Stimulated activated CD8-positive, alpha-beta memory T cell treated with anti-CD3 and anti-CD28 coated beads, Interleukin-4, amount 100 ng/mL, for 48 hours (primary cell): ENCODE data around the gene SOBP.

Source experiments
- DNase-seq: peaks from one replicate; pipeline ENCODE4 v3.0.0-alpha.2; 2020

SOBP gene

DNA sequence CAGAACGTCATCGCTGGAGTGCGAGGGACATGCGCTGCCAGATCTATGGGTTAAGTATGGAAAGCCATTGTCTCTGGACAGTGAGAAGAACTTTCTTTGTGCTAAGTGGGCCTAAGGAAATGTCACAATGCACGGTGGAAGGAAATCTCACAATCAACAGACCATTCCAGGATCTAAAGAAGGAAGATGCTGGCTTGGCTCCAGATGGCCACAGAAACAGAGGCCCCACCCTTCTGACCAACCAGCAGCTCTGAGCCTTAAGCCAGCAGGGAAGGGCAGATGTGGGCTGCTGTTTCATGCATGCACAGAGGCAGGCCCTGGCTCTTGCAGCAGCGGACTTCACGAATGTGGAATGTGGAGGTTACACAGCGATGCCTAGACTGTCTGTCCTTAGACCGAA lies 156.3 kb downstream of the SOBP start:
- DNase-seq, result no peak

DNA sequence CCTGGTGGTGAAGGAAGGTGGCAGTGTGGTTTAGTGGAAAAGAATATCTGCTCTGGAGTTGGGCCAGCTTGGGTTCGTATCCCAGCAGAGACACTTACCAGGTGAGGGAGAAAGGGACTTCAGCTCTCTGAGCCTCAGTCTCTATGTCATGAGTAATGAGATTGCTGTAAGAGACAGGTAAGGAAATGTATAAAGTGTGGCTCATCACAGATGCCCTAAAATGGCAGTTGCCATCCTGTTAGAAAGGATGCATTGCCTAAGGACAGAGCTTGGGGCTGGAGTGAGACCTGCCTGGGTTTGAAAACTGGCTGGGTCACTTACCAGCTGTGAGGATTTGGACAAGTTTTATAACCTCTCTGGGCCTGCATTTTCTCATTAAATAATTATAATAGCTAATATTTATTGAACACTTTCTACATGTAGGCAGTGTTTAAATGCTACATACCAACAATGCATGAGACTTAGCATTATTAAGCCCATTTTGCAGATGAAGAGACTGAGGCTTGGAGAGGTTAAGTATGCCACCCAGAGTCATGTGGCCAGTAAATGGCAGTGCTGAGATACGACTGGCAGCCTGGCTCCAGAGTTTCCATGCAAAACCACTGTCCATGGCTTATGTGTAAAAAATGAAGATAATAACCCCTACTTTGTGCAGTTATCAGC lies 157.0 kb downstream of the SOBP start:
- DNase-seq, result no peak

DNA sequence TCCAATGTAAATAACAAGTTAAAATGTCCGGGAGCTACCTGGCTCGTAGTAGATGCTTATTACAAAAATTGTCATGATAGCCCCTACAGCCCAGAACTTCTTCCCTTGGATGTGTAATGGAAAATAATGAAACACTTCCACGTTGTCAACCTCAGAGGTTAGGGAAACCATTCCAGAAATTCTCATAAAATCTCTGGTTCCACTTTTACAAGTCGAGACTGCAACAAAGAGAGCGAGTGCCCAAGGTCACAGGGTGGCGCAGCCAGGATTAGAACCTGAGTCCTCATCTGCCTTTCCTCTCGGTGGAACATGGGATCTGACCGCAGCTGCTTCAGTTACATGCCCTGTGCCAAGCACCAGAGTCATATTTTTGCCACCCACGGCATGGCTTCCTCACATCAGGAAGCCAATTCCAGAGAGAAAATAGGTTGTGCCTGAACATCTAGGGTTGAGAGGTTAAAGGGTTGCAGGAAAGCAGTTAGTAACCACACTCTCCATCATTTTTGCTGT lies 157.6 kb downstream of the SOBP start:
- DNase-seq, result no peak

DNA sequence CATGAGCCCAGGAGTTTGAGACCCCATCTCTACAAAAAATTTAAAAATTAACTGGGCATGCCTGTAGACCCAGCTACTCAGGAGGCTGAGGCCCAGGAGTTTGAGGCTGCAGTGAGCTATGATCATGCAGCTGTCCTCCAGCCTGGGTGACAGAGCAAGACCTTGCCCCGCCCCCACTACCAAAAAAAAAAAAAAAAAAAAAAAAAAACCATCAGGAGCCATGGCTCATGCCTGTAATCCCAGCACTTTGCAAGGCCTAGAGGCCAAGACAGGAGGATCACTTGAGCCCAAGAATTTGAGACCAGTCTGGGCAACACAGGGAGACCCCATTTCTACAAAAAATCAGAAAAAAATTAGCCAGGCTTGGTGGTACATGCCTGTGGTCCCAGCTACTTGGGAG lies 159.1 kb downstream of the SOBP start:
- no peak for DNase-seq

GRCh38 chr6:107652526-107653182 lies 162.7 kb downstream of the SOBP start:
- no peak for DNase-seq

- DNase-seq, result no peak
These were observed 163.3 kb downstream of the SOBP start for GRCh38 chr6:107653183-107653580.

- no peak for DNase-seq
These were observed 164.0 kb downstream of the SOBP start for GRCh38 chr6:107653861-107654394.

DNA sequence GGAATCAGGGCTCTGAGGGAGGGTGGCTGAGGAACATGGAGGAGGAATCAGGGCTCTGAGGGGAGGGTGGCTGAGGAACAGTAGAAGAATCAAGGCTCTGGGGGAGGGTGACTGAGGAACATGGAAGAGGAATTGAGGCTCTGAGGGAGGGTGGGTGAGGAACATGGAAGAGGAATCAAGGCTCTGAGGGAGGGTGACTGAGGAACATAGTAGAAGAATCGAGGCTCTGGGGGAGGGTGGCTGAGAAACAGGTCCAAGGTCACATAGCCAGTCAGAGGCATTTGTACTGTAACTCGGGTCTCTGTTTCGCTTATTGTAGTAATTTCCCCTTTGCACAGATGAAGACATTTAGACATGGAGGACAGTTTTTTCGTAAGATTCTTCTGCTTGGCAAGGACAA lies 164.8 kb downstream of the SOBP start:
- no peak for DNase-seq

- no peak for DNase-seq
These were observed 165.3 kb downstream of the SOBP start for GRCh38 chr6:107655245-107655644.

DNA sequence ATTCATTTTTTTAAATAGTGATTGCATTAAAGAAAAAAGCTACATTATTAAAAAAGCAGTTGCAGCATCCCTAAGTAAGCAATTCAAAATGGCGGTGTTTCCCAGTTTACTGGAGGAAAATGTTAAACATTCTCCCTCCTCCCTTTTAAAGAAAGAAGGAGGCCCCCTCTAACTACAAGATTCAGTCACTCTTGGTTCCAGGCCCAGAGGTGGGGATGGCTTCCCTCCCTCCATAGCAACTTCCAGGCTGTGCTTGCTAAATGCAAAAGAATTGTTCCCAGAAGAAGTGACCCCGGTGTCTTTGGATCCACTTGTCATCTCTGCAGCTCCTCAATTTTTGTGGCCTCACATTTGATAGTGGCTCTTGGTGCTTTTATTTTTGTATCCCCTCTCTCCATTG lies 165.9 kb downstream of the SOBP start:
- no peak for DNase-seq

GRCh38 chr6:107656401-107656800 lies 166.5 kb downstream of the SOBP start:
- DNase-seq, result no peak

DNA sequence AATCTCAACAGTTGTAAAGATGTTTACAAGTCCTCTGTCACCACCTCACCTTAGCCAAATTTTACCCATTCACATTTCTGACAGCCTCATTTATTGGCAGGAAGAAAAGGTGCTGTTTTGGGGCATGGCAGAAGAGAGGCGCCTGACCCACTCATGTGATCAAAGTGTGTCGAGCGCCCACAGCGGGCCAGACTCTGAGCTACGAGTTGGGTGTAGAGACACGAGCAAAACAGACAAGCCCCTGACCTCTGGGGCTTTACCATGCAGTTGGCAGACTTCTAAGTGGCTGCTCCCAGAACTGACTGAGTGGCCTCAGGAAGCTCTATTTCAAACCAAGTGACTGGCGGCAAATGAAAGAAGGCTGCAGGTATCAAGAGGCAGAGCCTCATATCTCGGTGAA lies 167.0 kb downstream of the SOBP start:
- DNase-seq, result no peak

- DNase-seq, result no peak
These were observed 167.4 kb downstream of the SOBP start for GRCh38 chr6:107657373-107657754.

DNA sequence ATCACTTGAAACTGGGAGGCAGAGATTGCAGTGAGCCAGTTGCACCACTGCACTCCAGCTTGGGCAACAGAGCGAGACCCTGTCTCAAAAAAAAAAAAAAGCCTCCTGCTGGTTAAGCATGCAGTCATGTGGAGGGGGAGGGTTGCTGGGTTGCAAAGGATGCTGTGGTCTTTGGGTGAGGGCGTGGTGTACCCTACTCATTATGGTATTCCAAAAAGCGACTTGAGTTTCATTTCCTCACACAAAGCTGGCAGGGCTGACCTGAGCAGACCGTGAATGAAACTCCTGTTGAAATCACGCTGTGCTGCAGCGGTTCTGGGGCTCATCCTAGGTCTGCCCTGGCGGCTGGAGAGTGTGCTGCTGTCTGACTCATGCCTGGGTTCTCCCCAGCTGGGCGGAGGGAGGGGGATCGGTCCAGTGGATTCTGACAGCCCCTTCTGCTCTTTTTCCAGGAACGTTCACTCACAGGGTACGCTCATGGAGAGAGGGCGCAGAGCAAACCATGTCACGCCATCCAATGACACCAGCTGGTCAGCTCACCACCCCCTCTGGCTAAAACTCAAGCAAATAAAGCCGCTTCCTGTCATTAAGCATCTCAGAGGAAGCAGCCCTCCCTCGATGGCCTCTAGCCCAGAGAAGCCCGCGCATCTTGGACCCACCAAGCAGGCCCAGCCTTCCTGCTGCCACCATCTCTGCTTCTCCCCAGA lies 168.0 kb downstream of the SOBP start:
- DNase-seq, result peak; percentile 74

DNA sequence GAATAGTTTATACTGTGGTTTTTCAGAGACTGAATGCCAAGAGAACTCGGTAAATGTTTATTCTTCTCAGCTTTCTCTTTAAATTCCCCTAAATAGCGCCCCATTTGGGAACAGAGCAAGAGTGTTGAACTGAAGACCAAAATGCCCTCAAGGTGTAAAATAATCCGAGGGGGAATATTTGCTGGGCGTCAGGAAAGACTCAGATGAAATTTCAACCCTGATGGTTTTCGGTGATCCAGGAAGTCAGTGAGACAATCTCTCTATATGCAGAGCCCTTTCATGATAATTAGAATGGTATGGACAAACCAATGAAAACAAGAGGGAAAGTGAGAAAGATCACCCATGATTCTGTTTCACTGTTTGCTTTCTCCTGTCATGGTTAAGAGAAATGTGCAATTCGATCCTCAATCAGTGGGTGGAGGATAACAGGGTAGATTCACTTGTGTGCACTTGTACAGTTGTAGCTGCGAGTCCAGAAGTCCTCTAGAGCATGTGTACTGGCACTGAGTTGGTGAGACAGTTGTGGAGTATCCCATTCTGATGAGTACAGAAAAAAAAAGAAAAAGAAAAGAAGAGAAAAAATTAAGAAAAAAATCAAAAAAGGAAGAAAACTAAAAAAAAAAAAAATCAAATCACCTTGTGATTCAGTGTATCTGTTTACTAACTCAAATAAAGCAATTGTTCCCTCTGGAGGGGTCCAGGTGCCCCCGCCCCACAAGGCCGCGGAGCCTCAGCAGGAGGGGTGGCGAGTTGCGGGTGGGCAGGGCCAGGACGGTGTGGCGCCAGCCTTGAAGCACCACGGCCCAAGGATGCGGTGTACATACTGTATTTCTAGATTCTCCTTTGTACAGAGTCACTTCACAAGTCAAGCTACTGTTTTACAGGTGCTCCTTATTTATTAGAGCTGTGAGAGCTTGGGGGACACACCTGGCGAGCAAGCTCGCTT lies 169.3 kb downstream of the SOBP start:
- DNase-seq, result no peak

DNA sequence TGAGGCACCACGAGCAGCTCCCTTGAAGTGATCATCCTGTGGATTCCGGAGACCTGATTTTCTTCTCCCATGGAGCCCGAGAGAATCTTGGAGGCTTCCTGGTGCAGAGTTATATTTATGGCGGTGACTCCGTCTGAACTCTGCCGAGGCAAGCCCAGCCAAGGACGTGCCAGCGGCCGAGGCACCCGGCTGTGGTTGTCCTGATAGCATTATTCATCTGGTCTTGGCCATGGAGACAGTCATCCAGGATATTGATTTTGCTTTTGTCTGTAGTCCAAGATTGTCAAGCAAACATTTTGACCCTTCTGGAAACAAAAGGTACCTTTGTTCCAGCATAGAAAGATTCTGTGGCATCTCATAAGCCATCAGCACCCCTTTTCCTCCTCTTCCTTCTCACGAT lies 170.9 kb downstream of the SOBP start:
- no peak for DNase-seq

DNA sequence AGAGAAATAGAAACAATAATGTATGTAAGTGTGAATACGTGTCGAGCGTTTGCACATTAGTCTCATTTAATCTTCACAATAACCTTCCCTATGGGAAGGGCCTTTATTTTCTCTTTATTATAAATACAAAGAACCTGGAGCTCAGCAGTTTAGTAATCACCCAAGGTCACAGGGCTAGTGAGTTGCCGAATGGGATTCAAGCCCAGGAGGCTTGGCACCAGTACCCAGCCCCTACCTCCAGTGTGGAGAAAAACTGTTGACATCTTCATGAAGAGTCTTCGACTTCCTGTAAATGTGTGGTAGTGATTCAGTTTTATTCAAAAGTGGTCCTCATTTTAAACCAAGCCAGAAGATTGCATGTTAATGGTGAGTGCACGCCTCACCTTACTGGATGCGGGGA lies 171.4 kb downstream of the SOBP start:
- no peak for DNase-seq

- DNase-seq, result no peak
These were observed 172.4 kb downstream of the SOBP start for GRCh38 chr6:107662333-107662732.

- DNase-seq, result no peak
These were observed 173.4 kb downstream of the SOBP start for GRCh38 chr6:107663308-107663707.

DNA sequence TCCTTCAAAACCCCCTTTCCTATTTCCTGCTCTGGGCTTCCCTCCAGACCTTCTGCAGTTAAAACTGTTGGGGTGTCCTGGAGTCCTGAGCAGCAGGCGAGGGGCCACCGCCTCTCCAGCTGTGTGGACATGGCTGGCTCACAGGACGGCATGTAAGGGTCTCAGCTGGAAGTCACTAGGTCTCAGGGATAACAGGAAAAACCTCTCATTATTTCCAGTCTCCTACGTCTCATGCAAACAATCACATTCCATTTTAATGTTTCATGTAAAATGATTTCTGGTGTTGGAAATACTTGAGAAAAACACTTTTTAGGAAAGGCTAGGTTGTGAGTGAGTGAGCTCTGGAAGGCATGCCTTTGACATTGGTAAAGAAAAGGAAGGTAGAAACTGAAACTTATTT lies 175.5 kb downstream of the SOBP start:
- no peak for DNase-seq

- DNase-seq, result no peak
These were observed 176.4 kb downstream of the SOBP start for GRCh38 chr6:107666084-107666980.
